Tibial nerve (tissue), 4 donors: ENCODE results near the gene POLR1C.

ENCODE experiments used
- CTCF ChIP-seq, 5 experiments: fragments of 200-600 bp in 3 of 5; fragments of 450-650 bp in 2 of 5; sonication (generic) in 3 of 5; IDR thresholded peaks; one replicate each; pipeline ENCODE4 v1.5.1; 2016 to 2019; ENCODE audit warnings: antibody characterized with exemption in 5 of 5, mild to moderate bottlenecking in 3 of 5, moderate library complexity in 2 of 5
- EP300 ChIP-seq, 2 donors: sonication (generic); formaldehyde crosslinking; IDR thresholded peaks; one replicate each; pipeline ENCODE4 v1.6.1; 2017; ENCODE audit warnings: antibody characterized with exemption in 2 of 2, mild to moderate bottlenecking in 1 of 2
- POLR2A ChIP-seq, 2 donors: fragments of 450-650 bp; IDR thresholded peaks; one replicate each; pipeline ENCODE4 v1.6.1; 2017; ENCODE audit warnings: antibody characterized with exemption in 2 of 2, mild to moderate bottlenecking in 2 of 2, moderate library complexity in 2 of 2

- no peak for TF ChIP-seq EP300 (IDR thresholded peaks at IDR 0.05)
- TF ChIP-seq CTCF (IDR thresholded peaks at IDR 0.05): no peak
- no peak for TF ChIP-seq POLR2A (IDR thresholded peaks at IDR 0.05)
These were observed 40.1 kb upstream of the POLR1C start for GRCh38 chr6:43476746-43477145.
